HG03521 (cell line): ENCODE measurements around the gene TNRC6B.
"Not testable (repeated sequence)": the region's sequence is repeated elsewhere in the genome, so short reads cannot be mapped to it uniquely, and the experiment has no call there.

ENCODE experiments used
- ATAC-seq: cut with Tn5 transposase; IDR thresholded peaks from one replicate; pipeline ENCODE4 v1.9.1; 2021; ENCODE audit warnings: mild to moderate bottlenecking, moderate library complexity; ENCODE audit not compliant: unreplicated experiment

Gene TNRC6B

DNA sequence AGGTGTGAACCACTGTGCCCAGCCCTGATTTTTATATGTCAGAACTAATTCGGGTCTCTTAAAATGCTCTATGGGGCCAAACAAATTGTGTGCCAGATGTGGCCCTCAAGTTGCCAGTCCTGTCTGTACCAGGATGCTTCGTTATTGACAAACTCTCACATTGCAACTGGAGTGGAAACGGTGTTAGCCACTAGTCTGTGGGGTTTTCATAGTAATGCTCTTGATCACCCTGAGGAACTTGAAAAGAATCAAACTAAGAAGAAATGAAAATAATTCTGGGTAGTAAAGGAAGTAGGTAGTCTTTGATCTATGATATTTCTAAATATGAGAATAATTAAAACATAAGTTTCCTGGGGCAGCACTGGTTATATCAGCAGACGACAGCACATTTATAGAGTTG is 101.3 kb downstream of the TNRC6B start:
- ATAC-seq: no peak

DNA sequence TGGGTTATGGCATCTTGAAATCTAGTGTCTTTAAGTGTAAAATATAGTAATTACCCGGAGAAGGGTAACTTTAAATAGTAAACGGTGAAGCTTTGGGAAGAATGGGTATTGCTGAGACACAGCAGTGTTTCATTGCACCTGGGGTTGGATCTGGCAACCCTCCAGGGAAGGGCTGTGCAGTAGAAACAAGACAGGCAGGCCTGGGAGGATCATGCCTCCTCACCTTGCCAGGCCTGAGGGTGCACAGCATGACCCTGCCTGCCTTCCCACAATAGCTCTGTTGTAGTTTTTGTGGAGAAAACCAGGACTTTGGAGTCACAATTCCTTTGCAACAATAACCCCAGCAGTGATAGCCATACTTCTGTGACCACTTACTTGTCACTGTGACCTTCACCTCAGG is 104.0 kb downstream of the TNRC6B start:
- no peak for ATAC-seq

DNA sequence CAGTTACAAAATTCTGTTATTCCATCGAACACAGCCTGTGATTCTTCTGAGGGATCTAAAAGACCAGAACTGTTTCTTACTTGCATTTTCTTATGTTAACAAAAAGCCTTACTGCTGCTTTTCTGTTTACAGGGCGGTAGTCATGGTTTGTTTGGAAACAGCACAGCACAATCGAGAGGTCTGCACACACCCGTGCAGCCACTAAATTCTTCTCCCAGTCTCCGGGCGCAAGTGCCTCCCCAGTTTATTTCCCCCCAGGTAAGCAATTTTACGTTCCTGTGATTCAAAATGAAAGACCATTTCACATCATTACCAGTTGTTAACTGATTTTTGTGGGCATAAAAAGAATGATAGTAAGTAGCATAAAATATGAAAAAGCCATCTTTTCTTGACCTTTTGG is 107.8 kb downstream of the TNRC6B start:
- no peak for ATAC-seq

GRCh38 chr22:40289991-40290459 is 112.3 kb downstream of the TNRC6B start:
- no peak for ATAC-seq

DNA sequence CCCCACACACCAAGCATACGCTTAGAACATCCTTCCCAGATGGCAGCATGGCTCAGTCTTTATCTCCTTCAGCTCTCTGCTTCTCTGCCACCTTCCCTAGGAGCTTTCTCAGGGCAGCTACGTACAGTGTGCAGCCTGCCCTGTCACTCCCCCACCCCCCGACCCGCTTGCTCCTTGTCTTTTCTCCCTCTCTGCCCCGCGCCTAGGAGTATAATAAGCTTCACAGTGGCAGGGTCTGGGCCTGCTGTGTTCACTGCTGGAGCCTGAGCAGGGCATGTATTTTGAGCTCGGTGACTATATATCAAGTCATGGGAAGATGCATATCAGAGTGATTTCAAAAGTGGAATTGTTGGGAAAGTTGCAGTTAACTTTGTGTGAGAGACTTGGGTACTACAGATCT is 112.8 kb downstream of the TNRC6B start:
- ATAC-seq: no peak

DNA sequence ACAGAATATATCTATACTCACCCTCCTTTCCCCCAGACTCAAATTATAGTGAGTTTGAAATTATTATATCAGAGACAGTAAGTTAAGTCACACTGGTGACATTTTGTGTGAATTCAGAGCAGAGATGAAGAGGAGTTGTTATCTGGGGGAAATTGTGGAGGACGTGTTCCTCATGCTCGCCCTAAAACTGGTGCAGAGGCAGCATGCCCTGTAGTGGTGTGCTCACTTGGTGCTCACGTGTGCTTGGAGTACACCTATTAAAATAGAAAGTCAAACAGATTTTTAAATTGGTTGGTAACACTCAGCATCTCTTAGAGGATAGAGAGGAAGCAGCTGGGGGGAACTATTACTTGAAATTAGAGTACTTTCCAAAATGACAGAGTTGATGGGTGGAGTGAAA is 117.0 kb downstream of the TNRC6B start:
- ATAC-seq: no peak

- no peak for ATAC-seq
Observed at GRCh38 chr22:40300316-40300715, 122.6 kb downstream of the TNRC6B start.

DNA sequence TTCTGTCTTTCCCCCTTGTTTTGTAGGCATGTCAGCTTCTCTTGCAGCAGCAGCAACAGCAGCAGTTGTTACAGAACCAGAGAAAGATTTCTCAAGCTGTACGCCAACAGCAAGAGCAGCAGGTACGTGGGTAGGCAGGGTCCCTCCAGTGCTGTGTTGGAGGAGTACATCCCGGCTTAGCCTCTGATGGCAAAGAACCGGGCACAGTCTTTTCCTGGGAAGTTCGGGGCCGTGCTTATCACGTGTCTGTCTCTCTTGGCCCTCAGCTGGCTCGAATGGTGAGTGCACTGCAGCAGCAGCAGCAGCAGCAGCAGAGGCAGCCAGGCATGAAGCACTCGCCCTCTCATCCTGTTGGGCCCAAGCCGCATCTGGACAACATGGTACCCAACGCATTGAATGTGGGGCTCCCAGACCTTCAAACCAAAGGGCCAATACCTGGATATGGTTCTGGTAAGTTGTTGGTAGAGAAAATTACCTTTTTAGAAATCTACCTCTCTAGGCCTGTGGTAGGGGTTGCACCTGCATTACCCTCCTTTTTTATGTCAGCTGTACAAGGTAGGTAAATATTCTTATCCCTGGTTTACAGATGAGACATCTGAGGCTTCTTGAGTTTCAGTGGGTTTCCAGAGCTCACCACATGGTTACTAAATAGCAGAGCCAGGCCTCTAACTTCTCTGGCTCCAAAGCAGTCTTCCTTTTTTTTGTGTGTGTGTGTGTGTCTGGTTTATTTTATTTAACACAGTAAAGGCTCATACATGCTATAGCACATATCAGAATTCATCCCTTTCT is 123.4 kb downstream of the TNRC6B start:
- no peak for ATAC-seq

DNA sequence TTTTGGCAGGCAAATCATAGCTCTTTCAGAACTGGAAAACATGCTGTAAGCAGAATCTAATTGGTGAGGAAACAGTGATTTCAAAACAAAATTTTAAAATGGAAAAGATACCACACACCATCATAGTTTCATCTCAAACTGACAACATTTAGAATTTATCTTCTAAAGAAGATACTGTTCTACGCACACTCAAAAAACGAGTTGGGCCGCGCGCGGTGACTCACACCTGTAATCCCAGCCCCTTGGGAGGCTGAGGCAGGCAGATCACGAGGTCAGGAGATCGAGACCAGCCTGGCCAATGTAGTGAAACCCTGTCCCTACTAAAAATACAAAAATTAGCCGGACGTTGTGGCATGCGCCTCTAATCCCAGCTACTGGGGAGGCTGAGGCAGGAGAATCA is 124.4 kb downstream of the TNRC6B start:
- no peak for ATAC-seq

- no peak for ATAC-seq
Observed at GRCh38 chr22:40305625-40306024, 127.9 kb downstream of the TNRC6B start.

GRCh38 chr22:40308999-40309573 is 131.4 kb downstream of the TNRC6B start:
- ATAC-seq: no peak

GRCh38 chr22:40309631-40310030 is 131.9 kb downstream of the TNRC6B start:
- no peak for ATAC-seq

DNA sequence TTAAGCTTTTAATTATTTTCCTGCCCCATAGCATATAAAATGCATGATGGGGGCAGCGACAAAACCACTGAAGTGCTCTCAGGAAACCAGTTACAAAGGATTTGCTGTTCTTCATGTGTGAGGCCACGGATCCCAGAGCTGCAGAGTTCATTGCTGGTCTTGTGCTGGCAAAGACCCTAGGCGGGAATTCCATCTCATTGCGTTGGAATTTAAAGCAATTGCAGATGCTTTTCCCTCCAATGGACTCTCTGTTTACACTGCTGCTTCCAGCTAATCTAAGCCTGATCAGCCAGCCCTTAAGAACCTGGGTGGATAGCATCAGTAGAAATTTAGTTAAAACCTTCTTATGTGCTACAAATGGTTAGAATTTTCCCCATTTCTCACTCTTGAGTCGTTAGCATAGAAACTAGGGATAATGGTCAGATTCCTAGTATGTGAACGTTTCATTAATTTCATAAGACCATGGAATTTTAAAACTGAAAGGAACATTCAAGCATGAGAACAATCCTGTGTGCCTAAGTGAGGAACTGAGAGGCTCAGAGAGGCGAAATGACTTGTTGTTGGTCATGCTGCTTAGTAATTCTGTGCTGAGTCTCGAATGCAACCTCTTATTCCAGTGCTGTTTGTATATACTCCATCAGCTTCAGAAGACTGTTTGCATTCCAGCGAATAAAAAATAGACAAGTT is 132.5 kb downstream of the TNRC6B start:
- no peak for ATAC-seq

- no peak for ATAC-seq
Observed at GRCh38 chr22:40310768-40311120, 133.0 kb downstream of the TNRC6B start.

DNA sequence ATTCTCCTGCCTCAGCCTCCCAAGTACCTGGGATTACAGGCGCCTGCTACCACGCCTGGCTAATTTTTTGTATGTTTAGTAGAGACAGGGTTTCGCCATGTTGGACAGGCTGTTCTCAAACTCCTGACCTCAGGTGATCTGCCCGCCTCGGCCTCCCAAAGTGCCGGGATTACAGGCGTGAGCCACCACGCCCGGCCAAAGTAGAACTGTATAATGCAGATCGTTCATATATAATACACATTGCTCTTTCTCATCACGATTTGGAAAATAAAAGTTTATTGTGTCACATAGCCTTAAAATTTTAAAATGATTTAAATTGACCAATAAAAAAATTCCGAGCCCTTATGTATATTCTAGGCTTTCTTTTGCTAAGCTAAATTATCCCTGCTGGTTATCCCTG is 133.9 kb downstream of the TNRC6B start:
- not testable (repeated sequence) for ATAC-seq

- ATAC-seq: no peak
Observed at GRCh38 chr22:40312050-40312449, 134.3 kb downstream of the TNRC6B start.

GRCh38 chr22:40313007-40313406 is 135.3 kb downstream of the TNRC6B start:
- no peak for ATAC-seq

- no peak for ATAC-seq
Observed at GRCh38 chr22:40314041-40314440, 136.3 kb downstream of the TNRC6B start.

DNA sequence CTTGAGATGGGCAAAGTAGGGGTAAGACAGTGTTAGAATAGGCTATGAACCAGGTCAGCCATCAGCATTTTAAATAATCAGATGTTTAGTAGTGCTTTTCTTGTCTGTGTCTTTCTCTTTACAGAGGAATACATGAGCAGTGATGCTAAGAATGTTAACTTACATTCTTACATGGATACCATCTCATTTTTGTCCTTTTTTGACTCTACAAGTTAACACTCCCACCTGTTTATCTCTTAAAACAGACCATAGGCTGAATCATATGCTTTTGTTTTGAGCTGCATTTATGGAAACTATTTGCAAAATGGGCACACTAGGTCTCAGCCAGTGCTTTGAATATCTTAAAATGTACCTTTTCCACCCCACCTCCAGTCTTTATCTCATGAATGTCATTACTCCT is 143.0 kb downstream of the TNRC6B start:
- ATAC-seq: no peak

DNA sequence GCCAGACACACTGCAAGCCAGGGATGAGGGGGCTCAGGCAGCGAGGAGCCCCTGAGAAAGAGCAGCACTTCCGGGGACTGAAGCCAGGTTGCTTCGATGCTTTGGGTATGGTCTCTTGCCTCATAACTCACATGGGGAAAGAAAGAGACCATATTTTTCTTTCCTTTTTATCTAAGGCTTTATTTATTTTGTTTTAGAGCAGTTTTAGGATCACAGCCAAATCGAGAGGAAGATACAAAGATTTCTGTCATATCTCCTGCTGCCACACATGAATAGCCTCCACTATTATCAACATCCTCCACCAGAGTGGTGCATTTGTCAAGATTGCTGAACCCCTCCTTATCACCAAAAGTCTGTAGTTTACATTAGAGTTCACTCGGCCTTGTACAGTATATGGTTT is 144.3 kb downstream of the TNRC6B start:
- no peak for ATAC-seq

DNA sequence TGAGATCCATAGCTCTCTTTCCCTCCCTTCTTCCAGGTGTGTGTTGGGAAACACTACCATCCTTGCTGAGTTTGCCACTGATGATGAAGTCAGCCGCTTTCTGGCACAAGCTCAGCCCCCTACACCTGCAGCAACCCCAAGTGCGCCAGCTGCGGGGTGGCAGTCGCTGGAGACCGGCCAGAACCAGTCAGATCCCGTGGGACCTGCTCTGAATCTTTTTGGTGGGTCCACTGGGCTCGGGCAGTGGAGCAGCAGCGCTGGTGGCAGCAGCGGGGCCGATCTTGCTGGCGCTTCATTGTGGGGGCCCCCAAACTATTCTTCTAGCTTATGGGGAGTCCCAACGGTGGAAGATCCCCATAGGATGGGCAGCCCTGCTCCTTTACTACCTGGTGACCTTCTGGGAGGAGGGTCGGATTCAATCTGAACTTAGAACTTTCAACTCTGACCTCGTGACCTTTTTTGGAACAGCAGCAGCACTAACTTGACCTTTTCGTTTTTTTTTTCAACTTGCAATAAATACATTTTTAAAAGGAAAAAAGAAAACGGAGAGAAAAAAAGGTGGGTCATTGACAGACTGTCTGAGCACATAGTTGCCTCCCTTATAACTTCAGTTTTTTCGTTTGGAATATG is 145.2 kb downstream of the TNRC6B start:
- ATAC-seq: no peak
